Cardiac muscle cell (in vitro differentiated cells and primary cell): Measurements from ENCODE around the gene IGF2R. TPM values are rescaled to one million over a fixed set of nuclear protein-coding genes. Genes with fewer than 3 reads are reported as not detected.

Experiments used
- DNase-seq, 2 donors: peaks; one replicate each; pipeline versions ENCODE4 v3.0.0 to v3.0.0-alpha.2; 2010 to 2017; ENCODE audit warnings: low read depth in 1 of 2, low spot score in 1 of 2
- H3K27ac ChIP-seq: fragments of 200-600 bp; sonication (generic); 2 replicates; pipeline ENCODE4 v1.5.1; 2016
- H3K27me3 ChIP-seq: fragments of 200-600 bp; sonication (generic); 2 replicates; pipeline ENCODE4 v1.6.0; 2016; ENCODE audit warnings: control low read depth
- H3K36me3 ChIP-seq: fragments of 200-600 bp; sonication (generic); 2 replicates; pipeline ENCODE4 v1.5.1; 2016; ENCODE audit warnings: control low read depth
- H3K4me1 ChIP-seq: fragments of 200-600 bp; sonication (generic); 2 replicates; pipeline ENCODE4 v1.8.1; 2017; ENCODE audit warnings: low read depth, mild to moderate bottlenecking, mixed run types
- H3K4me3 ChIP-seq: fragments of 200-600 bp; sonication (generic); 2 replicates; pipeline ENCODE4 v1.5.1; 2016; ENCODE audit warnings: mild to moderate bottlenecking
- H3K9me3 ChIP-seq: fragments of 200-600 bp; sonication (generic); 2 replicates; pipeline ENCODE4 v1.5.1; 2017; ENCODE audit warnings: low read depth, mild to moderate bottlenecking, control low read depth
- polyA plus RNA-seq: library from polyadenylated mRNA; unstranded; fragments of >200 nt; fragmentation: Nextera tagmentation; extraction: Ambion mirVana; gene quantifications from 2 replicates; pipeline ENCODE4 v1.2.1, GENCODE V29; 2016
- total RNA-seq: library from RNA; depleted of rRNA; stranded (reverse); fragments of >200 nt; gene quantifications from 2 replicates; pipeline ENCODE4 v1.2.3, GENCODE V29; 2016
- TF ChIP-seq, protein P1 (sequence below): IDR thresholded peaks from 2 replicates; pipeline ENCODE4 v1.5.1; 2012; ENCODE audit warnings: low read depth, mild to moderate bottlenecking, low read length

The IGF2R gene
- total and polyA plus RNA-seq, 2 experiments from 2014 or later = 25.8 to 45.4 TPM

DNA sequence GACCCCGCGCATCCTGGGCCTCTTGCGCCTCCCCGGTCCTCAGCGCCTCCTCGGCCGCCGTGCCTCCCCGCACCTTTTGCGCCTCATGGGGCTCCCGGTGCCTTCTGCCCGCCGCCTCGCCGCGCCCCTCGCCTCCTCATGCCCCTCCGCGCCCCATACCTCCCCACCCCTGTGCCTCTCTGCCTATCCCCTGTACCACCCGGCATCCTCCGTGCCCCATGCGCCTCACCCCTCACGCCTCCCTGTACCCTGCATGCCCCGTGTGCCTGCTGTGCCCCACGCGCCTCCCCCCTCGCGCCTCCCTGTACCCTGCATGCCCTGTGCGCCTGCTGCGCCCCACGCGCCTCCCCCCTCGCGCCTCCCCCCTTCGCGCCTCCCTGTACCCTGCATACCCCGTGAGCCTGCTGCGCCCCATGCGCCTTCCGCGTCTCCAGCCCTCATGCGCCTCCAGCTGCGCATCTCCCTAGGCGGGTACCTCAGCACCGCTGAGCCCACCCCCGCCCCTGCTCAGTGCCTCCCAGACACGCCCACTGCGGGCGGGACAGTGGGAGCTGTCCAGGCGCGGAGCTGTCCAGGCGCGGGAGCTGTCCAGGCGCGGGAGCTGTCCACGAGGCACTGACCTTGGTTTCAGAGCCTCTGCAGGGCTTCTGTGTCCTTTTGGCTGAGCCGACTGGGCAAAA lies 37.1 kb downstream of the IGF2R start:
- no peak overlapping the region for H3K27ac ChIP-seq
- TF ChIP-seq, protein P1, sequence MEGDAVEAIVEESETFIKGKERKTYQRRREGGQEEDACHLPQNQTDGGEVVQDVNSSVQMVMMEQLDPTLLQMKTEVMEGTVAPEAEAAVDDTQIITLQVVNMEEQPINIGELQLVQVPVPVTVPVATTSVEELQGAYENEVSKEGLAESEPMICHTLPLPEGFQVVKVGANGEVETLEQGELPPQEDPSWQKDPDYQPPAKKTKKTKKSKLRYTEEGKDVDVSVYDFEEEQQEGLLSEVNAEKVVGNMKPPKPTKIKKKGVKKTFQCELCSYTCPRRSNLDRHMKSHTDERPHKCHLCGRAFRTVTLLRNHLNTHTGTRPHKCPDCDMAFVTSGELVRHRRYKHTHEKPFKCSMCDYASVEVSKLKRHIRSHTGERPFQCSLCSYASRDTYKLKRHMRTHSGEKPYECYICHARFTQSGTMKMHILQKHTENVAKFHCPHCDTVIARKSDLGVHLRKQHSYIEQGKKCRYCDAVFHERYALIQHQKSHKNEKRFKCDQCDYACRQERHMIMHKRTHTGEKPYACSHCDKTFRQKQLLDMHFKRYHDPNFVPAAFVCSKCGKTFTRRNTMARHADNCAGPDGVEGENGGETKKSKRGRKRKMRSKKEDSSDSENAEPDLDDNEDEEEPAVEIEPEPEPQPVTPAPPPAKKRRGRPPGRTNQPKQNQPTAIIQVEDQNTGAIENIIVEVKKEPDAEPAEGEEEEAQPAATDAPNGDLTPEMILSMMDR = no peak
- peak in 1 of 2 donors; percentile 78 for DNase-seq
- H3K9me3 ChIP-seq = no peaks in the 10 kb centered on the region
- H3K4me1 ChIP-seq = no peaks in the 10 kb centered on the region
- no peaks in the 10 kb centered on the region for H3K27me3 ChIP-seq
- no peak overlapping the region for H3K4me3 ChIP-seq
- H3K36me3 ChIP-seq = peaks cover 5% of the 10 kb centered on the region

DNA sequence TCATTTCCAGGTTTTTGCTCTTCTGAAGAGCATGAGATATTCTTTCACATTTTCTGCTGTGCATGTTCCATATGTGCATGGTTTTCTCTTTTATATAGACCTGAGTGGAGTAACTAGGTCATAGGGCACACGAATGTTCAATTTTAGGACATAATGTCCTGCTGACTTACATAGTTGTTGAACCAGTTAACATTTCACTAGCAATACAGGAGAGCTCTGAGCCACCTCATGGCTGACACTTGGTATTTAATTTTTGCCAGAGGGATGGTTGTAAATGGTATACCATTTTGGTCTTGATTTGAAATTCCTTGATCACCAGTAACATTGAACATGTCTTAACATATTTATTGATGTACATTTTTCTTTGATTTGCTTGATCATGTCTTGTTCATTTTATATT lies 38.3 kb downstream of the IGF2R start:
- H3K4me1 ChIP-seq = no peaks in the 10 kb centered on the region
- no peak for DNase-seq
- peaks cover 5% of the 10 kb centered on the region for H3K36me3 ChIP-seq
- TF ChIP-seq, protein P1 = no peak
- no peaks in the 10 kb centered on the region for H3K9me3 ChIP-seq
- no peaks in the 10 kb centered on the region for H3K27me3 ChIP-seq
- H3K27ac ChIP-seq = no peak overlapping the region
- H3K4me3 ChIP-seq = no peak overlapping the region

DNA sequence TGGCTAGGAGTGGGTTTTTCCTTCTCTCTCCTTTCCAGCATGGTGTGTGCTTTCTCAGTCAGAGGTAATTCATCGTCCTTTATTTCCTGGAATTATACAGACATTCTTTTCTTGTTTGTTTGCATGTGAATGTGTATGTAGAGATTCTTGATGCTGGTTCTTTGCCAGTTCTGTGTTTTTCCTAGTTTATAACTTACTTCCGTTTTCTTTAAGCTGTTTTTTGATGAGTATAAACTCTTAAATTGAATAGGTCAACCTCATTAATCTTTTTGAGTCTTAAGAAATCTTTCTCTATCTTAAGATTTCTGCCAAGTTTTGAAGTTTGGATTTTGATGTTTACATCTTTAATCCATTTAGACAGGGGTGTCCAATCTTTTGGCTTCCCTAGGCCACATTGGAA lies 38.7 kb downstream of the IGF2R start:
- TF ChIP-seq, protein P1 = no peak
- H3K4me3 ChIP-seq = no peak overlapping the region
- no peaks in the 10 kb centered on the region for H3K27me3 ChIP-seq
- no peaks in the 10 kb centered on the region for H3K9me3 ChIP-seq
- no peak overlapping the region for H3K27ac ChIP-seq
- DNase-seq = no peak
- peaks cover 5% of the 10 kb centered on the region for H3K36me3 ChIP-seq
- H3K4me1 ChIP-seq = no peaks in the 10 kb centered on the region

DNA sequence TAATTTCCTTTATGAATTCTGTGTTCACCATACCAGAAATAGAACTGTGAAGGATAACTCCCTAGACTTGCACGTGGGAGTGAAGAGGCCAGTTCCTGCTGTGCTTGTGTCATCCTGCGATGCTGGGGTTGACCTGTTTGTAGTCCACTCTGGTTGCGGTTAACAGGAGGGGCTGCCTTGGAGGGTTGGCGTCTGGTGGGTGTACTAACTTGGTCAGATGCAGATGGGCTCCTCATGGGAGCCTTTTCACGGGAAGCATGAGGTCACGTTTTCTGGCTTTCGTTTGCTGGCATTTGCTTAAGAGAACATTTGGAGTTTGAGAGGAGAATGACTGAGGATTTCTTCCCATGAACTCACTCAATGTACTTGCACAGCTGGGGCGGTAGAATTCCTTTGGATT lies 41.2 kb downstream of the IGF2R start:
- TF ChIP-seq, protein P1 = no peak
- Histone ChIP-seq H3K36me3 (peaks cover 5% of the 10 kb centered on the region), H3K27ac (no peak overlapping the region)

DNA sequence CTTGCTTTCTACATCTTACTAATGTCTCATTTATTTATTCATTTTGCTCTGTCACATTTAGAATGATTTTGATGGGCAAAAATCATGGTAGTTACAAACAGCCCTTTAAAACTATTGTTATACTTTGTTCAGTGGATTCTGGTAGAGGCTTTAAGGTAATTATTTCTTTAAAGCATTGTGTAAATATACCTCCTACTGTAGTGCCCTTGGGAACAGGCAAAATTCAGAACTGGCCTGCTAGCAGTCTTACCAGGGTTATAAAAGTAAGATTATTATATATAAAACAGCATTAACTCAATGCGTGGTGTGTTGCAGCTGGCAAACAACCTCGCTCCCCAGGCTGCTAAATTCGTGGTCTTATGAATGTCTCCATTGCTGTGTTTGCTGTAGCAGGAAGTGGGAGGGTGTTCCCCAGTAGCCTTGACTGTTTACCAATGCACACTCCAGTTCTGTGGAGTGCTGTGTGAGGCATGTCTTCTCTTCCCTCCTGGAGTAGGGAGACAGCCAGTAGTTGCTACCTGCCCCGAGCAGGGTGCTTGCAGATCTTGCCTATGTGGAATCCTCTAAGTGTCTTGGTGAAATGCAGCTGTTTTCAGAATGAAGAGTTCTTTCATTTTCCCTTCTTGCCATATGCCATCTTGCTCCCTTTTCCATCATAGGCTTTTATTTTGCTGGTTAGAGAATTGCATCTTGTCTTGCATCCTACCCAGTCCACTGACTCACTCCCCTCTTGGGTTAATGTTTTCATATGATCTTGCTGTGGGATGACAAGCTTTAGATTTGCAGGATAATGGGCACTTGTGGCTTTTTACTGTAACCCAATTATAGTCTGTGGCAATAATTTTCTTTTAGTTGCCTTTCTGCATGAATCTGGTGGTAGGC lies 45.3 kb downstream of the IGF2R start:
- DNase-seq = peak in 1 of 2 donors; percentile 12
- H3K27ac ChIP-seq = no peak overlapping the region
- H3K9me3 ChIP-seq = no peaks in the 10 kb centered on the region
- H3K4me1 ChIP-seq = peaks cover 5% of the 10 kb centered on the region
- TF ChIP-seq, protein P1 = no peak
- H3K36me3 ChIP-seq = peaks cover 9% of the 10 kb centered on the region
- no peak overlapping the region for H3K4me3 ChIP-seq
- H3K27me3 ChIP-seq = no peaks in the 10 kb centered on the region

More for the DNA sequence above, 41.2 kb downstream of the IGF2R start:
- no peaks in the 10 kb centered on the region for H3K9me3 ChIP-seq
- peaks cover 5% of the 10 kb centered on the region for H3K4me1 ChIP-seq
- no peaks in the 10 kb centered on the region for H3K27me3 ChIP-seq
- H3K4me3 ChIP-seq = no peak overlapping the region
- DNase-seq = peak in 1 of 2 donors; percentile 92
